Measurements from ENCODE around the gene PRKAR1B. TPM values are rescaled to one million over a fixed set of nuclear protein-coding genes. Genes with fewer than 3 reads are reported as not detected.

Gene PRKAR1B
- total and polyA plus RNA-seq, 2 donors: 13.7 to 15.4 TPM

DNA sequence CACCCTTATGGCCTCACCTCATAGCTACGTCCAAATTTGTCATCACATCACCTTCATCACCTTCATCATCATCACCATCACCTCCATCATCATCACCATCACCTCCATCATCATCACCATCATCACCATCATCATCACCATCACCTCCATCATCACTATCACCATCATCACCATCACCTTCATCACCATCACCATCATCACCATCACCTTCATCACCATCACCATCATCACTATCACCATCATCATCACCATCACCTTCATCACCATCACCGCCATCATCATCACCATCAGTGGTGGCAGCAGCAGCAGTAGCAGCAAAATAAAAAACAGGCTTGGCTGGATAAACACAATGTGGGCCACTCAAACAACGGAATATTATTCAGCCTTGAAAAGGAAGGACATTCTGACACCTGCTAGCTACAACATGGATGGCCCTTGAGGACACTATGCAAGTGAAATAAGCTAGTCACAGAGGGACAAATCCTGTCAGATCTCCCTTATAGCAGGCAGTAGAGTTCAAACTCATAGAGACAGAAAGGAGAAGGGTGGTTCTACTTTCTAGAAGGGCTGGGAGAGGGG is 159.7 kb downstream of the PRKAR1B start:
- Histone ChIP-seq H3K4me3 (ENCODE audit: low read length in 2 of 2) (no peak overlapping the region), H3K36me3 (ENCODE audit: control insufficient read depth in 2 of 2, insufficient read depth in 2 of 2, low read length in 1 of 2) (no peaks in the 10 kb centered on the region), H3K27me3 (ENCODE audit: control insufficient read depth in 2 of 2, insufficient read depth in 1 of 2, low read length in 1 of 2) (no peaks in the 10 kb centered on the region), H3K4me1 (ENCODE audit: control insufficient read depth in 2 of 2, insufficient read depth in 2 of 2, low read length in 2 of 2) (no peaks in the 10 kb centered on the region), H3K27ac (ENCODE audit: low read depth in 1 of 2, low read length in 1 of 2) (no peak overlapping the region), H3K9me3 (ENCODE audit: control insufficient read depth in 2 of 2, insufficient read depth in 1 of 2, low read length in 1 of 2) (no peaks in the 10 kb centered on the region)
- 96% methylated on average over 2 of the region's 3 CpGs for WGBS
- DNase-seq (ENCODE audit: low read depth in 6 of 9, low spot score in 9 of 9): no peak

DNA sequence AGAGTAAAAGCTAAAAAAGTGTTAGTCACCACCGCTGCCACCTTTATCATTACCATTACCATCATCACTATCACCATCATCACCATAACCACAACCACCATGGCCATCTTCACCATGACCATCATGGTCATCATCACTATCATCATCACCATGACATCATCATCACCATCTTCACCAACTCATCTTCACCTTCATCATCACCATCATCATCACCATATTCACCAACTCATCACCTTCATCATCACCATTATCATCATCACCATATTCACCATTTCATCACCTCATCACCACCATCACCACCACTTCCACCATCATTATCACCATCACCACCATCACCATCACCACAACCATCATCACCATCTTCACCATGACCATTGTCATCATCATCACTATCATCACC is 161.0 kb downstream of the PRKAR1B start:
- Histone ChIP-seq H3K4me1 (ENCODE audit: control insufficient read depth in 2 of 2, insufficient read depth in 2 of 2, low read length in 2 of 2) (no peaks in the 10 kb centered on the region), H3K36me3 (ENCODE audit: control insufficient read depth in 2 of 2, insufficient read depth in 2 of 2, low read length in 1 of 2) (no peaks in the 10 kb centered on the region), H3K4me3 (ENCODE audit: low read length in 2 of 2) (no peak overlapping the region), H3K27me3 (ENCODE audit: control insufficient read depth in 2 of 2, insufficient read depth in 1 of 2, low read length in 1 of 2) (no peaks in the 10 kb centered on the region), H3K9me3 (ENCODE audit: control insufficient read depth in 2 of 2, insufficient read depth in 1 of 2, low read length in 1 of 2) (no peaks in the 10 kb centered on the region), H3K27ac (ENCODE audit: low read depth in 1 of 2, low read length in 1 of 2) (no peak overlapping the region)
- DNase-seq (ENCODE audit: low read depth in 6 of 9, low spot score in 9 of 9): no peak
- 100% methylated on average over 1 of the region's 1 CpG for WGBS

DNA sequence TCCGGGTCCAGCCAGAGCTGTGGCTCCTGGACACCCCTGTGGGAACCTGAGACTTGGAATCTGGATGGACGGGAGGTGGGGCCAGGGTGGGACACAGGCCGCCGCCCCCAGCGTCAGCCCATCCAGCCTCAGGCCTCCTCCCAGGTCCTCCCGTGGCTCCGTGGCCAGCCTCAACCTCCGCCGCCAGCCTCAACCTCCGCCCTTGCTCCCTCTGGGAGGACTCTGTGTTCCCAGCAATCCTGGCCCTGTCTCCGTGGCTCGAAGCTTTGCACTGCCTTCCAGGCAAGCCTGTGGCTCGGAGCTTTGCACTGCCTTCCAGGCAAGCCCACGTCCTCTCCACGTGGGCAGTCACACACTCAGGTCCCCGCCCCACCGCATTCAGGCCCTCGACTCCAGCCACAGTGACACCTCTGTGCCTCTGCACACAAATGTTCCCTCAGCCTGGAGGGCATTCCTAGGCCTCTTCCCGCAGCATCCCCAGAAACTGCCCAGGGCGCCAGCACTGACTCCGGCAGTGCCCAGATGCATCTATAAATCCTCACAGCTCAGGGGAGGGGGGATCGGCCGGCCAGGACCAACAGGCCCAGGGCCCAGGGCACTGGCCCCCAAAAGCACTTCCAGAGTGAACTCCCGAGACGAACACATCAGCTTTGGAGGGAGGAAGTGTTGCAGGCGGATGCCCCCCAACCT is 162.8 kb downstream of the PRKAR1B start:
- Histone ChIP-seq H3K27me3 (ENCODE audit: control insufficient read depth in 2 of 2, insufficient read depth in 1 of 2, low read length in 1 of 2) (no peaks in the 10 kb centered on the region), H3K4me3 (ENCODE audit: low read length in 2 of 2) (no peak overlapping the region), H3K4me1 (ENCODE audit: control insufficient read depth in 2 of 2, insufficient read depth in 2 of 2, low read length in 2 of 2) (no peaks in the 10 kb centered on the region), H3K36me3 (ENCODE audit: control insufficient read depth in 2 of 2, insufficient read depth in 2 of 2, low read length in 1 of 2) (no peaks in the 10 kb centered on the region), H3K9me3 (ENCODE audit: control insufficient read depth in 2 of 2, insufficient read depth in 1 of 2, low read length in 1 of 2) (no peaks in the 10 kb centered on the region), H3K27ac (ENCODE audit: low read depth in 1 of 2, low read length in 1 of 2) (no peak overlapping the region)
- DNase-seq (ENCODE audit: low read depth in 6 of 9, low spot score in 9 of 9): no peak
- WGBS: 97% methylated on average over 26 of the region's 26 CpGs

DNA sequence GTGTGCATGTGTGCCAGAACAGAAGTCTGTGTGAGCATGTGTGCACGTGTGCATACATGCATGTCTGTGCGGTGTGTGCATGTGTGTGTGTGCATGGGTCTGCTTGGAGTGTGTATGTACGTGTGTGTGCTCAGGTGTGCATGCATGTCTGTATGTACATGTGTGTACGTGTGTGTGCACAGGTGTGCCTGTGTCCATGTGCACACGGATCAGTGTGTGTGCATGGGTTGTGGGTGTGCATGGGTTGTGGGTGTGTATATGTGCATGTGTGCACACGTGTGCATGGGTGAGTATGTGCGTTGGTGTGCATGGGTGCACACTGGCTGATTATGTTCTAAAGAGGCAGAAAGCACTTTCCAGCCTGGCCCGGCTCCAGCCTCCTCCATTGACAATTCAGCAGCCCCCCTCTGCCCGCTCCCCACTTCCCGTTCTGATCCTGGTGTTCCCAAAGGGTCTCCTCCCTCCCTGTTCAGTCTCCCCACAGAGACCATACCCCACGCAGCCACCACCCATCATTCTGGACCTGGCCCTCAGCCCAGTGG is 163.4 kb downstream of the PRKAR1B start:
- 96% methylated on average over 11 of the region's 11 CpGs for WGBS
- Histone ChIP-seq H3K4me1 (ENCODE audit: control insufficient read depth in 2 of 2, insufficient read depth in 2 of 2, low read length in 2 of 2) (no peaks in the 10 kb centered on the region), H3K27me3 (ENCODE audit: control insufficient read depth in 2 of 2, insufficient read depth in 1 of 2, low read length in 1 of 2) (no peaks in the 10 kb centered on the region), H3K4me3 (ENCODE audit: low read length in 2 of 2) (no peak overlapping the region), H3K36me3 (ENCODE audit: control insufficient read depth in 2 of 2, insufficient read depth in 2 of 2, low read length in 1 of 2) (no peaks in the 10 kb centered on the region), H3K27ac (ENCODE audit: low read depth in 1 of 2, low read length in 1 of 2) (no peak overlapping the region), H3K9me3 (ENCODE audit: control insufficient read depth in 2 of 2, insufficient read depth in 1 of 2, low read length in 1 of 2) (no peaks in the 10 kb centered on the region)
- DNase-seq (ENCODE audit: low read depth in 6 of 9, low spot score in 9 of 9): no peak

- no peak for DNase-seq (ENCODE audit: low read depth in 6 of 9, low spot score in 9 of 9)
- no peaks in the 10 kb centered on the region for H3K27me3 ChIP-seq (ENCODE audit: control insufficient read depth in 2 of 2, insufficient read depth in 1 of 2, low read length in 1 of 2)
- no peak overlapping the region for H3K27ac ChIP-seq (ENCODE audit: low read depth in 1 of 2, low read length in 1 of 2)
- H3K9me3 ChIP-seq (ENCODE audit: control insufficient read depth in 2 of 2, insufficient read depth in 1 of 2, low read length in 1 of 2): no peaks in the 10 kb centered on the region
- no peaks in the 10 kb centered on the region for H3K36me3 ChIP-seq (ENCODE audit: control insufficient read depth in 2 of 2, insufficient read depth in 2 of 2, low read length in 1 of 2)
- no peaks in the 10 kb centered on the region for H3K4me1 ChIP-seq (ENCODE audit: control insufficient read depth in 2 of 2, insufficient read depth in 2 of 2, low read length in 2 of 2)
- H3K4me3 ChIP-seq (ENCODE audit: low read length in 2 of 2): no peak overlapping the region
- 95% methylated on average over 17 of the region's 17 CpGs for WGBS
Observed at GRCh38 chr7:562789-563628, 164.1 kb downstream of the PRKAR1B start.

DNA sequence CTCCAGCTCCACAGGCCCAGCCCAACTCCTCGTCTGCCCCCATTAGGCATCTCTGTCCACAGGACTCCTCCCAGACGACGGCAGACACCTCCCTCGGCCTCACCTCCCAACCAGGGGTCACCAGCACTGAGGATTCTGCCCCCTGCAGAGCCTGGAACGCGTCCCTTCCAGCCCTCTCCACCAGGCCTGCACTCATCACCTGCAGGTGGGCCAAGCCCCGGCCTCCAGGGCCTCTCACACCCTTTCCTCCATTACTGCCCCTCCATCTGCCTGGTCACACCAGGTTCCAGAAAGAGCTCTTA is 164.8 kb downstream of the PRKAR1B start:
- H3K27ac ChIP-seq (ENCODE audit: low read depth in 1 of 2, low read length in 1 of 2): no peak overlapping the region
- no peak overlapping the region for H3K4me3 ChIP-seq (ENCODE audit: low read length in 2 of 2)
- H3K9me3 ChIP-seq (ENCODE audit: control insufficient read depth in 2 of 2, insufficient read depth in 1 of 2, low read length in 1 of 2): no peaks in the 10 kb centered on the region
- DNase-seq (ENCODE audit: low read depth in 6 of 9, low spot score in 9 of 9): no peak
- 76% methylated on average over 7 of the region's 7 CpGs for WGBS
- no peaks in the 10 kb centered on the region for H3K36me3 ChIP-seq (ENCODE audit: control insufficient read depth in 2 of 2, insufficient read depth in 2 of 2, low read length in 1 of 2)
- no peaks in the 10 kb centered on the region for H3K27me3 ChIP-seq (ENCODE audit: control insufficient read depth in 2 of 2, insufficient read depth in 1 of 2, low read length in 1 of 2)
- no peaks in the 10 kb centered on the region for H3K4me1 ChIP-seq (ENCODE audit: control insufficient read depth in 2 of 2, insufficient read depth in 2 of 2, low read length in 2 of 2)

GRCh38 chr7:561631-562373 is 165.3 kb downstream of the PRKAR1B start:
- H3K4me1 ChIP-seq (ENCODE audit: control insufficient read depth in 2 of 2, insufficient read depth in 2 of 2, low read length in 2 of 2): no peaks in the 10 kb centered on the region
- WGBS: 89% methylated on average over 44 of the region's 44 CpGs
- H3K27ac ChIP-seq (ENCODE audit: low read depth in 1 of 2, low read length in 1 of 2): no peak overlapping the region
- no peaks in the 10 kb centered on the region for H3K36me3 ChIP-seq (ENCODE audit: control insufficient read depth in 2 of 2, insufficient read depth in 2 of 2, low read length in 1 of 2)
- H3K4me3 ChIP-seq (ENCODE audit: low read length in 2 of 2): no peak overlapping the region
- no peak for DNase-seq (ENCODE audit: low read depth in 6 of 9, low spot score in 9 of 9)
- no peaks in the 10 kb centered on the region for H3K27me3 ChIP-seq (ENCODE audit: control insufficient read depth in 2 of 2, insufficient read depth in 1 of 2, low read length in 1 of 2)
- H3K9me3 ChIP-seq (ENCODE audit: control insufficient read depth in 2 of 2, insufficient read depth in 1 of 2, low read length in 1 of 2): no peaks in the 10 kb centered on the region

DNA sequence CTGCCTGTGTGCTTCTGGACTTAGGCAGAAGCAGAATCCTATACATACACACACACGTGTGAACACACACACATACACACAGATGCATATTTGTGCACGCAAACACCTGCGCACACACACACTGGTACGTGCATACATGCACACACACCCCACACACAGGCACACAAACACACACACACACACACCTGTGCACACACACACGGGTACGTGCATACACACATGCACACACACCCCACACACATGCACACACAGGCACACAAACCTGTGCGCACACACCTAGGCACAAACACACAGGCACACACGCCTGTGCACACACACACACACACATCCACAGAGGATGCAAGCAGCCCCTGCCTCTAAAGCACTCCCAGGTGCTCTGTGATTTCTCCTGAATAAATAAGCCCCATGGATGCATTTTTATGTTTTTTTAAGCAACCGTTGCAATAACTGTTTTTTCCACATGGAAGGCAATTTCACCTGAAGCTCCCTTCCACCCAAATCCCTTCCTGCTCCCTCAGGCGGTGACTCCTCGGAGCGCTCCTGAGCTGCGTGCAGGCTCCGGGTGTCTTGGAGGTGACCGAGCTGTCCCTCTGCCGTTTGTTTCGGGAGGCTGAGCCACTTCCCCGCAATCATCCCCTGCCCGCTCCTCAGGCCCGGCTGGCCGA is 166.0 kb downstream of the PRKAR1B start:
- no peaks in the 10 kb centered on the region for H3K9me3 ChIP-seq (ENCODE audit: control insufficient read depth in 2 of 2, insufficient read depth in 1 of 2, low read length in 1 of 2)
- no peaks in the 10 kb centered on the region for H3K27me3 ChIP-seq (ENCODE audit: control insufficient read depth in 2 of 2, insufficient read depth in 1 of 2, low read length in 1 of 2)
- no peak for DNase-seq (ENCODE audit: low read depth in 6 of 9, low spot score in 9 of 9)
- H3K36me3 ChIP-seq (ENCODE audit: control insufficient read depth in 2 of 2, insufficient read depth in 2 of 2, low read length in 1 of 2): no peaks in the 10 kb centered on the region
- H3K4me3 ChIP-seq (ENCODE audit: low read length in 2 of 2): no peak overlapping the region
- H3K27ac ChIP-seq (ENCODE audit: low read depth in 1 of 2, low read length in 1 of 2): no peak overlapping the region
- WGBS: 94% methylated on average over 21 of the region's 21 CpGs
- H3K4me1 ChIP-seq (ENCODE audit: control insufficient read depth in 2 of 2, insufficient read depth in 2 of 2, low read length in 2 of 2): no peaks in the 10 kb centered on the region
